ENCODE results near the gene FAM200C. TPM values are rescaled to one million over a fixed set of nuclear protein-coding genes. Genes with fewer than 3 reads are reported as not detected.
A peak's percentile ranks its signal among the peaks of the same experiment; 100 is the strongest.

Gene FAM200C
- total and polyA plus RNA-seq, 2 of the 13 experiments (the other 11 are each of a cell fraction or from before 2014, with no cell fraction given), result 3.2 to 4.7 TPM

DNA sequence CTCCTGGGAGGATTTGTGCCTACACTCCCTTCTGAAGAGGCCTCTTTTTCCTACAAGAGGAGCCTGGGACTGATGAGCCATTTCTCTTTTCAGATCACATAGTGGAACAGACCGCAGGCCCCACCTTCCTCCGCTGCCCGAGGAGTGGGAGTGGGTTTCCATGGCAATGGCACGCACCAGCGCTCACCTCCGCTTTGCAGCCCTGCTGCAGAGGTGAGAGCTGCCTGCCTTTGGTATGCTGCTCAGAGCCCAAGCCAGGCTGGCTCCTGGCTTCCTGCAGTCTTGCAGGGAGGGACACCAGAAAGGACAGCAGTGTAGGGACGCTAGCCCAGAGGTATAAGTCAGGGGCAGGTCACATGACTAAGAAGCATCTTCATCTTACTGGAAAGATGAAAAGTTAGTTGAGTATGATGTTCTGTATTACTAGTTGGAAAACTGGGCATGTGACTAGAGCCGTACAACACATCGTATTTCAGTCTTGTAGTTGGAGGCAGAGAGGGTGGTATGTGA, 34.2 kb upstream of the FAM200C start (continued):
- TF ChIP-seq, protein P1, sequence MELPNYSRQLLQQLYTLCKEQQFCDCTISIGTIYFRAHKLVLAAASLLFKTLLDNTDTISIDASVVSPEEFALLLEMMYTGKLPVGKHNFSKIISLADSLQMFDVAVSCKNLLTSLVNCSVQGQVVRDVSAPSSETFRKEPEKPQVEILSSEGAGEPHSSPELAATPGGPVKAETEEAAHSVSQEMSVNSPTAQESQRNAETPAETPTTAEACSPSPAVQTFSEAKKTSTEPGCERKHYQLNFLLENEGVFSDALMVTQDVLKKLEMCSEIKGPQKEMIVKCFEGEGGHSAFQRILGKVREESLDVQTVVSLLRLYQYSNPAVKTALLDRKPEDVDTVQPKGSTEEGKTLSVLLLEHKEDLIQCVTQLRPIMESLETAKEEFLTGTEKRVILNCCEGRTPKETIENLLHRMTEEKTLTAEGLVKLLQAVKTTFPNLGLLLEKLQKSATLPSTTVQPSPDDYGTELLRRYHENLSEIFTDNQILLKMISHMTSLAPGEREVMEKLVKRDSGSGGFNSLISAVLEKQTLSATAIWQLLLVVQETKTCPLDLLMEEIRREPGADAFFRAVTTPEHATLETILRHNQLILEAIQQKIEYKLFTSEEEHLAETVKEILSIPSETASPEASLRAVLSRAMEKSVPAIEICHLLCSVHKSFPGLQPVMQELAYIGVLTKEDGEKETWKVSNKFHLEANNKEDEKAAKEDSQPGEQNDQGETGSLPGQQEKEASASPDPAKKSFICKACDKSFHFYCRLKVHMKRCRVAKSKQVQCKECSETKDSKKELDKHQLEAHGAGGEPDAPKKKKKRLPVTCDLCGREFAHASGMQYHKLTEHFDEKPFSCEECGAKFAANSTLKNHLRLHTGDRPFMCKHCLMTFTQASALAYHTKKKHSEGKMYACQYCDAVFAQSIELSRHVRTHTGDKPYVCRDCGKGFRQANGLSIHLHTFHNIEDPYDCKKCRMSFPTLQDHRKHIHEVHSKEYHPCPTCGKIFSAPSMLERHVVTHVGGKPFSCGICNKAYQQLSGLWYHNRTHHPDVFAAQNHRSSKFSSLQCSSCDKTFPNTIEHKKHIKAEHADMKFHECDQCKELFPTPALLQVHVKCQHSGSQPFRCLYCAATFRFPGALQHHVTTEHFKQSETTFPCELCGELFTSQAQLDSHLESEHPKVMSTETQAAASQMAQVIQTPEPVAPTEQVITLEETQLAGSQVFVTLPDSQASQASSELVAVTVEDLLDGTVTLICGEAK (IDR thresholded peaks at IDR 0.05), result no peak
- TF ChIP-seq, protein P1 (CRISPR knock-in tag; IDR thresholded peaks at IDR 0.05), result no peak
- TF ChIP-seq, protein P2, sequence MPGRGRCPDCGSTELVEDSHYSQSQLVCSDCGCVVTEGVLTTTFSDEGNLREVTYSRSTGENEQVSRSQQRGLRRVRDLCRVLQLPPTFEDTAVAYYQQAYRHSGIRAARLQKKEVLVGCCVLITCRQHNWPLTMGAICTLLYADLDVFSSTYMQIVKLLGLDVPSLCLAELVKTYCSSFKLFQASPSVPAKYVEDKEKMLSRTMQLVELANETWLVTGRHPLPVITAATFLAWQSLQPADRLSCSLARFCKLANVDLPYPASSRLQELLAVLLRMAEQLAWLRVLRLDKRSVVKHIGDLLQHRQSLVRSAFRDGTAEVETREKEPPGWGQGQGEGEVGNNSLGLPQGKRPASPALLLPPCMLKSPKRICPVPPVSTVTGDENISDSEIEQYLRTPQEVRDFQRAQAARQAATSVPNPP (CRISPR knock-in tag; IDR thresholded peaks at IDR 0.05), result no peak
- TF ChIP-seq, protein P3, sequence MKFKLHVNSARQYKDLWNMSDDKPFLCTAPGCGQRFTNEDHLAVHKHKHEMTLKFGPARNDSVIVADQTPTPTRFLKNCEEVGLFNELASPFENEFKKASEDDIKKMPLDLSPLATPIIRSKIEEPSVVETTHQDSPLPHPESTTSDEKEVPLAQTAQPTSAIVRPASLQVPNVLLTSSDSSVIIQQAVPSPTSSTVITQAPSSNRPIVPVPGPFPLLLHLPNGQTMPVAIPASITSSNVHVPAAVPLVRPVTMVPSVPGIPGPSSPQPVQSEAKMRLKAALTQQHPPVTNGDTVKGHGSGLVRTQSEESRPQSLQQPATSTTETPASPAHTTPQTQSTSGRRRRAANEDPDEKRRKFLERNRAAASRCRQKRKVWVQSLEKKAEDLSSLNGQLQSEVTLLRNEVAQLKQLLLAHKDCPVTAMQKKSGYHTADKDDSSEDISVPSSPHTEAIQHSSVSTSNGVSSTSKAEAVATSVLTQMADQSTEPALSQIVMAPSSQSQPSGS (CRISPR knock-in tag; IDR thresholded peaks at IDR 0.05), result no peak
- TF ChIP-seq ZNF234 (CRISPR knock-in tag; conservative IDR thresholded peaks at IDR 0.05), result no peak
- TF ChIP-seq, protein P4, sequence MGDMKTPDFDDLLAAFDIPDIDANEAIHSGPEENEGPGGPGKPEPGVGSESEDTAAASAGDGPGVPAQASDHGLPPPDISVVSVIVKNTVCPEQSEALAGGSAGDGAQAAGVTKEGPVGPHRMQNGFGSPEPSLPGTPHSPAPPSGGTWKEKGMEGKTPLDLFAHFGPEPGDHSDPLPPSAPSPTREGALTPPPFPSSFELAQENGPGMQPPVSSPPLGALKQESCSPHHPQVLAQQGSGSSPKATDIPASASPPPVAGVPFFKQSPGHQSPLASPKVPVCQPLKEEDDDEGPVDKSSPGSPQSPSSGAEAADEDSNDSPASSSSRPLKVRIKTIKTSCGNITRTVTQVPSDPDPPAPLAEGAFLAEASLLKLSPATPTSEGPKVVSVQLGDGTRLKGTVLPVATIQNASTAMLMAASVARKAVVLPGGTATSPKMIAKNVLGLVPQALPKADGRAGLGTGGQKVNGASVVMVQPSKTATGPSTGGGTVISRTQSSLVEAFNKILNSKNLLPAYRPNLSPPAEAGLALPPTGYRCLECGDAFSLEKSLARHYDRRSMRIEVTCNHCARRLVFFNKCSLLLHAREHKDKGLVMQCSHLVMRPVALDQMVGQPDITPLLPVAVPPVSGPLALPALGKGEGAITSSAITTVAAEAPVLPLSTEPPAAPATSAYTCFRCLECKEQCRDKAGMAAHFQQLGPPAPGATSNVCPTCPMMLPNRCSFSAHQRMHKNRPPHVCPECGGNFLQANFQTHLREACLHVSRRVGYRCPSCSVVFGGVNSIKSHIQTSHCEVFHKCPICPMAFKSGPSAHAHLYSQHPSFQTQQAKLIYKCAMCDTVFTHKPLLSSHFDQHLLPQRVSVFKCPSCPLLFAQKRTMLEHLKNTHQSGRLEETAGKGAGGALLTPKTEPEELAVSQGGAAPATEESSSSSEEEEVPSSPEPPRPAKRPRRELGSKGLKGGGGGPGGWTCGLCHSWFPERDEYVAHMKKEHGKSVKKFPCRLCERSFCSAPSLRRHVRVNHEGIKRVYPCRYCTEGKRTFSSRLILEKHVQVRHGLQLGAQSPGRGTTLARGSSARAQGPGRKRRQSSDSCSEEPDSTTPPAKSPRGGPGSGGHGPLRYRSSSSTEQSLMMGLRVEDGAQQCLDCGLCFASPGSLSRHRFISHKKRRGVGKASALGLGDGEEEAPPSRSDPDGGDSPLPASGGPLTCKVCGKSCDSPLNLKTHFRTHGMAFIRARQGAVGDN (CRISPR knock-in tag; IDR thresholded peaks at IDR 0.05), result peak; percentile 66
- no peak for TF ChIP-seq SRSF1 (optimal IDR thresholded peaks at IDR 0.05; ENCODE audit: low read depth, low read length)
- TF ChIP-seq ZNF564 (CRISPR knock-in tag; IDR thresholded peaks at IDR 0.05), result no peak
- TF ChIP-seq, protein P5, sequence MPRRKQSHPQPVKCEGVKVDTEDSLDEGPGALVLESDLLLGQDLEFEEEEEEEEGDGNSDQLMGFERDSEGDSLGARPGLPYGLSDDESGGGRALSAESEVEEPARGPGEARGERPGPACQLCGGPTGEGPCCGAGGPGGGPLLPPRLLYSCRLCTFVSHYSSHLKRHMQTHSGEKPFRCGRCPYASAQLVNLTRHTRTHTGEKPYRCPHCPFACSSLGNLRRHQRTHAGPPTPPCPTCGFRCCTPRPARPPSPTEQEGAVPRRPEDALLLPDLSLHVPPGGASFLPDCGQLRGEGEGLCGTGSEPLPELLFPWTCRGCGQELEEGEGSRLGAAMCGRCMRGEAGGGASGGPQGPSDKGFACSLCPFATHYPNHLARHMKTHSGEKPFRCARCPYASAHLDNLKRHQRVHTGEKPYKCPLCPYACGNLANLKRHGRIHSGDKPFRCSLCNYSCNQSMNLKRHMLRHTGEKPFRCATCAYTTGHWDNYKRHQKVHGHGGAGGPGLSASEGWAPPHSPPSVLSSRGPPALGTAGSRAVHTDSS (CRISPR knock-in tag; conservative IDR thresholded peaks at IDR 0.05), result no peak
- TF ChIP-seq POLR2G (IDR thresholded peaks at IDR 0.05; ENCODE audit: low read depth, low read length), result no peak

Measured in HepG2 (cell line).